Dermis blood vessel endothelial cell (primary cell): Measurements from ENCODE around the gene CACNA2D3. TPM values are rescaled to one million over a fixed set of nuclear protein-coding genes. Genes with fewer than 3 reads are reported as not detected.

Source experiments
- DNase-seq: peaks from one replicate; pipeline ENCODE4 v3.0.0; 2010
- total RNA-seq: library from RNA; depleted of rRNA; stranded (reverse); fragments of >200 nt; gene quantifications from 2 replicates; pipeline ENCODE4 v1.2.3, GENCODE V29; 2014

Gene CACNA2D3
- total RNA-seq, 1 donor from 2014 or later: under 0.01 TPM

- DNase-seq: no peak
Observed at GRCh38 chr3:54223063-54223462, 100.7 kb downstream of the CACNA2D3 start.

GRCh38 chr3:54225841-54226528 is 103.6 kb downstream of the CACNA2D3 start:
- DNase-seq: no peak

GRCh38 chr3:54228806-54229205 is 106.5 kb downstream of the CACNA2D3 start:
- no peak for DNase-seq

- DNase-seq: no peak
Observed at GRCh38 chr3:54232618-54233017, 110.3 kb downstream of the CACNA2D3 start.

GRCh38 chr3:54235998-54236397 is 113.6 kb downstream of the CACNA2D3 start:
- no peak for DNase-seq

- no peak for DNase-seq
Observed at GRCh38 chr3:54237109-54237508, 114.8 kb downstream of the CACNA2D3 start.

GRCh38 chr3:54237788-54238502 is 115.6 kb downstream of the CACNA2D3 start:
- DNase-seq: no peak

GRCh38 chr3:54240309-54240708 is 118.0 kb downstream of the CACNA2D3 start:
- no peak for DNase-seq

GRCh38 chr3:54243056-54243931 is 120.9 kb downstream of the CACNA2D3 start:
- no peak for DNase-seq

- no peak for DNase-seq
Observed at GRCh38 chr3:54243960-54244682, 121.8 kb downstream of the CACNA2D3 start.

- no peak for DNase-seq
Observed at GRCh38 chr3:54251705-54252104, 129.4 kb downstream of the CACNA2D3 start.

- no peak for DNase-seq
Observed at GRCh38 chr3:54257125-54257720, 134.9 kb downstream of the CACNA2D3 start.

GRCh38 chr3:54259636-54260035 is 137.3 kb downstream of the CACNA2D3 start:
- DNase-seq: no peak

GRCh38 chr3:54261141-54261540 is 138.8 kb downstream of the CACNA2D3 start:
- DNase-seq: no peak

GRCh38 chr3:54262541-54262940 is 140.2 kb downstream of the CACNA2D3 start:
- no peak for DNase-seq

- DNase-seq: no peak
Observed at GRCh38 chr3:54262946-54263345, 140.6 kb downstream of the CACNA2D3 start.

GRCh38 chr3:54264050-54264449 is 141.7 kb downstream of the CACNA2D3 start:
- no peak for DNase-seq

GRCh38 chr3:54270816-54271526 is 148.6 kb downstream of the CACNA2D3 start:
- no peak for DNase-seq

GRCh38 chr3:54273791-54274190 is 151.4 kb downstream of the CACNA2D3 start:
- DNase-seq: no peak

- DNase-seq: no peak
Observed at GRCh38 chr3:54274607-54275006, 152.3 kb downstream of the CACNA2D3 start.

GRCh38 chr3:54279005-54279583 is 156.7 kb downstream of the CACNA2D3 start:
- DNase-seq: no peak
